Vagina (tissue), 2 donors: ENCODE data around the gene KDM4E.

Experiments used
- CTCF ChIP-seq, 3 experiments: fragments of 450-650 bp in 2 of 3; fragments of 200-600 bp in 1 of 3; sonication (generic) in 1 of 3; IDR thresholded peaks; one replicate each; pipeline ENCODE4 v1.5.1; 2017 to 2019; ENCODE audit warnings: antibody characterized with exemption in 3 of 3, mild to moderate bottlenecking in 2 of 3, moderate library complexity in 2 of 3
- POLR2A ChIP-seq, 2 donors: fragments of 450-650 bp; IDR thresholded peaks; one replicate each; pipeline ENCODE4 v1.6.1; 2017; ENCODE audit warnings: antibody characterized with exemption in 2 of 2, mild to moderate bottlenecking in 2 of 2, moderate library complexity in 2 of 2
- POLR2AphosphoS5 ChIP-seq, 2 donors: sonication (generic); formaldehyde crosslinking; IDR thresholded peaks; one replicate each; pipeline ENCODE4 v1.9.0; 2017; ENCODE audit warnings: antibody characterized with exemption in 2 of 2, mild to moderate bottlenecking in 2 of 2, low read depth in 1 of 2; ENCODE audit not compliant: insufficient read depth in 1 of 2

GRCh38 chr11:95011376-95011775 is 13.7 kb upstream of the KDM4E start:
- TF ChIP-seq CTCF (IDR thresholded peaks at IDR 0.05) = no peak
- TF ChIP-seq POLR2A (IDR thresholded peaks at IDR 0.05) = no peak
- TF ChIP-seq POLR2AphosphoS5 (IDR thresholded peaks at IDR 0.05; ENCODE audit: insufficient read depth in 1 of 2, low read depth in 1 of 2) = no peak
